OCI-LY7 (cell line): ENCODE results near the gene ACADVL. TPM values are rescaled to one million over a fixed set of nuclear protein-coding genes. Genes with fewer than 3 reads are reported as not detected.

Experiments used
- BruUV-seq: library from RNA; stranded (reverse); fragments of 400-500 nt; replicated peaks from 2 replicates; lab custom pipeline; 2021; lab: Mats Ljungman, UMichigan
- CTCF ChIA-PET: fragments of 300-600 bp; sonication (Branson Sonifier 250); formaldehyde crosslinking; loops from one replicate; lab custom pipeline; 2022; ENCODE audit warnings: antibody characterized with exemption; ENCODE audit not compliant: unreplicated experiment; lab: Charles Lee
- POLR2A ChIA-PET: fragments of 300-600 bp; sonication (Branson Sonifier 250); formaldehyde crosslinking; loops from one replicate; lab custom pipeline; 2022; ENCODE audit warnings: antibody characterized with exemption; lab: Charles Lee
- DNase-seq: peaks from one replicate; pipeline ENCODE4 v3.0.0-alpha.2; 2015; ENCODE audit warnings: low spot score
- H2AFZ ChIP-seq: fragments of 200-600 bp; sonication (generic), shearing (Covaris generic); 2 replicates; pipeline ENCODE4 v1.6.1; 2014; ENCODE audit warnings: mild to moderate bottlenecking, antibody characterized with exemption, low read length, moderate library complexity
- H3K27ac ChIP-seq: fragments of 200-600 bp; sonication (generic); 2 replicates; pipeline ENCODE4 v1.5.1; 2014; ENCODE audit warnings: mixed run types, low read depth, mild to moderate bottlenecking, moderate library complexity, low read length, inconsistent platforms; ENCODE audit not compliant: poor library complexity, severe bottlenecking
- H3K36me3 ChIP-seq: fragments of 200-600 bp; sonication (generic); 2 replicates; pipeline ENCODE4 v1.6.1; 2014; ENCODE audit warnings: mild to moderate bottlenecking, antibody characterized with exemption, low read length, moderate library complexity, mixed read lengths; ENCODE audit not compliant: insufficient read depth
- H3K4me1 ChIP-seq: fragments of 200-600 bp; sonication (generic); 2 replicates; pipeline ENCODE4 v1.5.1; 2014; ENCODE audit warnings: mild to moderate bottlenecking, low read length; ENCODE audit not compliant: insufficient read depth, poor library complexity, severe bottlenecking
- H3K4me2 ChIP-seq: fragments of 200-600 bp; sonication (generic); 2 replicates; pipeline ENCODE4 v1.6.1; 2014; ENCODE audit warnings: mild to moderate bottlenecking, low read length
- H3K4me3 ChIP-seq: fragments of 200-600 bp; sonication (generic); 2 replicates; pipeline ENCODE4 v1.5.1; 2014; ENCODE audit warnings: mild to moderate bottlenecking, low read depth, low read length; ENCODE audit not compliant: poor library complexity, severe bottlenecking
- H3K79me2 ChIP-seq: fragments of 200-600 bp; sonication (generic); 2 replicates; pipeline ENCODE4 v1.6.1; 2016; ENCODE audit warnings: low read depth, mild to moderate bottlenecking, low read length, moderate library complexity, mixed read lengths; ENCODE audit not compliant: insufficient read depth
- H3K9me2 ChIP-seq: fragments of 200-600 bp; sonication (generic); 2 replicates; pipeline ENCODE4 v1.6.1; 2016; ENCODE audit warnings: mild to moderate bottlenecking, low read length, mixed read lengths; ENCODE audit not compliant: insufficient read depth
- H3K9me3 ChIP-seq: fragments of 200-600 bp; sonication (generic); 2 replicates; pipeline ENCODE4 v1.6.1; 2014; ENCODE audit warnings: mild to moderate bottlenecking, mixed run types, low read length, mixed read lengths
- H4K20me1 ChIP-seq: fragments of 200-600 bp; sonication (generic); 2 replicates; pipeline ENCODE4 v1.6.1; 2014; ENCODE audit warnings: mild to moderate bottlenecking, antibody characterized with exemption, low read length, moderate library complexity, mixed read lengths; ENCODE audit not compliant: insufficient read depth
- CTCF ChIP-seq: fragments of 200-600 bp; sonication (generic); conservative IDR thresholded peaks from 2 replicates; pipeline ENCODE4 v1.5.1; 2014; ENCODE audit warnings: mild to moderate bottlenecking, antibody characterized with exemption, low read length, moderate library complexity, mixed read lengths
- EZH2phosphoT487 ChIP-seq: fragments of 200-600 bp; sonication (generic); IDR thresholded peaks from 2 replicates; pipeline ENCODE4 v1.6.1; 2018; ENCODE audit warnings: low read depth, borderline replicate concordance, mild to moderate bottlenecking, mixed run types, antibody characterized with exemption, low read length, moderate library complexity, mixed read lengths
- intact Hi-C: fragments of 100-400 bp; cut with micrococcal nuclease; formaldehyde crosslinking; loops from one replicate; pipeline ENCODE4 v1.10.0; 2022; ENCODE audit not compliant: unreplicated experiment
- total RNA-seq, 2 experiments: library from RNA; depleted of rRNA in 1 of 2; stranded (reverse); fragments of >200 nt in 1 of 2; shearing (Covaris generic) in 1 of 2; gene quantifications; 2 replicates each; pipeline ENCODE4 v1.2.3, GENCODE V29; 2014 to 2022

Gene ACADVL
- total RNA-seq, 2 experiments from 2014 or later = 204 to 297 TPM

DNA sequence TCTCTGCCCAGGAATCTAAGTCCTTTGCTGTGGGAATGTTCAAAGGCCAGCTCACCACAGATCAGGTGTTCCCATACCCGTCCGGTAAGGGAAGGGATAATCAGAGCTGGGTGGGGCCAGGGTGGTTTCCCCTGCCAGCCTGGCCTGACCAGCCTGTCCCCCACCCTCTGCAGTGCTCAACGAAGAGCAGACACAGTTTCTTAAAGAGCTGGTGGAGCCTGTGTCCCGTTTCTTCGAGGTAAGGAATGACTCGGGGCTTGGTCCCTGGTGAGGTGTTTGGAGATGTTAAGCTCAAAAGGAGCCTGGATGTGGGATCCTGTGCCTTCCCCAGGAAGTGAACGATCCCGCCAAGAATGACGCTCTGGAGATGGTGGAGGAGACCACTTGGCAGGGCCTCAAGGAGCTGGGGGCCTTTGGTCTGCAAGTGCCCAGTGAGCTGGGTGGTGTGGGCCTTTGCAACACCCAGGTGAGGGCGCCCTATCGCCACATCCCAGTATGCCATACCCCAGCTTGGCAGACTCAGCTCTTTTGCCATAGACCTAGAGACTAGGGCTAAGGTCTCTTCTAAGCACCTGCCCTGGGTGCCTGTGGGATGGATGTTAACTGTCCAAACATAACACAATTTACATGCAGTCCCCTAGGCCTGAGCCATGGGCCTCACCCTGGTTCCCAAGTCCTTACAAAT is 997 bp downstream of the ACADVL start:
- no peaks in the 10 kb centered on the region for H4K20me1 ChIP-seq
- no TSS peak for BruUV-seq
- peak; percentile 74 for DNase-seq
- H3K4me2 ChIP-seq = peak overlapping the region; percentile 91
- H3K9me2 ChIP-seq = no peaks in the 10 kb centered on the region
- peaks cover 13% of the 10 kb centered on the region for H3K79me2 ChIP-seq
- H3K27ac ChIP-seq = peak overlapping the region; percentile 52
- peak overlapping the region; percentile 78 for H3K4me3 ChIP-seq
- peaks cover 45% of the 10 kb centered on the region for H3K4me1 ChIP-seq
- peaks cover 50% of the 10 kb centered on the region for H3K36me3 ChIP-seq
- CTCF ChIA-PET = interaction anchor here (0.7 to 2.1 kb wide), 3 partner anchors 13 to 117 kb away, joined by 3 to 7 read pairs (median 6); partner anchors contain the start of gene DVL2
- TF ChIP-seq EZH2phosphoT487 (no peak), CTCF (peak; percentile 85)
- H2AFZ ChIP-seq = no peak overlapping the region
- H3K9me3 ChIP-seq = no peaks in the 10 kb centered on the region
- intact Hi-C loops = loop anchor here (1.0 to 2.0 kb wide), 2 partner anchors 14 to 76 kb away; partner anchors contain the start of gene DVL2
- POLR2A ChIA-PET = interaction anchor here (0.5 to 0.6 kb wide), 2 partner anchors 22 to 99 kb away, joined by 4 read pairs; partner anchors contain the start of gene GABARAP

DNA sequence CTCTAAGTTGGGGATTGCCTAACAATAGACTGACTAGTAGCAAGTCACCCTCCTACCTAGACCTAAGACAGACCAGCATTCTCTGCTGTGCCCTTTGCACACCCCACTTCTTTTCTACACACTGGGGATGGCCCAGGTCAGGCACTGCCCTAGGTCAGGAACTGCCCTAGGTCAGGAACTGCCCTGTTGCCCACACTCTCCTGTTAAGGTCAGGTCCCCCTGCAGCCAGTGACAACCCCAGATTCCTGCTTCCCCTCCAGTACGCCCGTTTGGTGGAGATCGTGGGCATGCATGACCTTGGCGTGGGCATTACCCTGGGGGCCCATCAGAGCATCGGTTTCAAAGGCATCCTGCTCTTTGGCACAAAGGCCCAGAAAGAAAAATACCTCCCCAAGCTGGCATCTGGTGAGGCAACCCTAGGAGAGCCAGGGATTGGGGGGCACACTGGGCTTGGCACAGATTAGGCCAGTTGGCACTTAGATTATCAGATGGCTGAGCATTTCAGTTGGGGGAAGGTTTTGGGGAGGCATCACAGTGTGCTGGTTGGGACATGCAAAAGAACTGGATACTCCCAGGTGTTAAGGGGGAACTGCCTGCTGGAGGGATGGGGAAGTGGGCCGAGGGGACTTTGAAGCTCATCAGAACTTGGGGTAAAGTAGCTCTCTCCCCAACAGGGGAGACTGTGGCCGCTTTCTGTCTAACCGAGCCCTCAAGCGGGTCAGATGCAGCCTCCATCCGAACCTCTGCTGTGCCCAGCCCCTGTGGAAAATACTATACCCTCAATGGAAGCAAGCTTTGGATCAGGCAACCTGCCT is 1.7 kb downstream of the ACADVL start:
- H2AFZ ChIP-seq = no peak overlapping the region
- H3K4me3 ChIP-seq = no peak overlapping the region
- H3K9me3 ChIP-seq = no peaks in the 10 kb centered on the region
- H3K9me2 ChIP-seq = no peaks in the 10 kb centered on the region
- BruUV-seq = no TSS peak
- intact Hi-C loops = loop anchor here (1.0 to 2.0 kb wide), 2 partner anchors 13 to 75 kb away; partner anchors contain the start of gene DVL2
- H3K36me3 ChIP-seq = peaks cover 57% of the 10 kb centered on the region
- DNase-seq = no peak
- H4K20me1 ChIP-seq = no peaks in the 10 kb centered on the region
- peaks cover 38% of the 10 kb centered on the region for H3K4me1 ChIP-seq
- H3K4me2 ChIP-seq = peak overlapping the region; percentile 91
- ChIA-PET CTCF (interaction anchor here (0.7 to 2.1 kb wide), 3 partner anchors 13 to 116 kb away, joined by 3 to 7 read pairs (median 6); partner anchors contain the start of gene DVL2), POLR2A (no interaction called here)
- TF ChIP-seq EZH2phosphoT487 (no peak), CTCF (no peak)
- peak overlapping the region; percentile 52 for H3K27ac ChIP-seq
- peaks cover 6% of the 10 kb centered on the region for H3K79me2 ChIP-seq
